ENCODE data around the gene LRRK1. TPM values are rescaled to one million over a fixed set of nuclear protein-coding genes. Genes with fewer than 3 reads are reported as not detected.

LRRK1 gene
- polyA plus RNA-seq, 1 of the 3 experiments (the other 2 are of a cell fraction): 6.9 TPM

DNA sequence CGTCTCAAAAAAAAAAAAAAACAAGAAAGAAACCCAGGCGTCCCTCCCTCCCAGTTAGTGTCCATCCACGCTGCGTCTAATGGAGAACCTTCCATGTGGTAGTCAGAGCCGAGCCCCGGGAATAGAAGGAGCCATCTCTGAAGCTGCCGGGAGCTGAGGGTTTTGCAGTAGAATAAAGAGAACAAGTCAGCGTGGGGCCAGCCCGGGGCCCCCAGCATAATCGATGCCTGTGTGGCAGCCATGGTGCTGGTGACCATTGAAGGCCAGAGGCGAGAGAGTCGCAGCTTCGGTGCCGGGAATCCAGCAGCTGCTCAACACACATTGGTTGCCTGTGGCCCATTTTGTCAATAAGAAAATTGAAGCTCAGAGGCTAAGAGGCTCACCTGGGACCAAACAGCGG, 181.0 kb downstream of the LRRK1 start:
- Histone ChIP-seq H3F3A (replicated peaks; ENCODE audit: insufficient read depth) (no peaks in the 10 kb centered on the region), H3K4me1 (ENCODE audit: control insufficient read depth in 1 of 2, insufficient read depth in 2 of 2, low read depth in 1 of 2, low read length in 1 of 2) (peaks cover 5 to 7% of the 10 kb centered on the region in 2 experiments; a peak in 2 of 4 replicates), H3K79me2 (ENCODE audit: insufficient read depth) (no peaks in the 10 kb centered on the region), H4K20me1 (ENCODE audit: insufficient read depth) (no peaks in the 10 kb centered on the region), H3K4me2 (no peak overlapping the region), H3K27ac (ENCODE audit: low read depth in 2 of 2, low read length in 1 of 2) (no peak overlapping the region; a peak in 1 of 4 replicates), H3K9me2 (no peaks in the 10 kb centered on the region), H3K4me3 (ENCODE audit: low read depth in 2 of 2, low read length in 1 of 2) (no peak overlapping the region), H3K27me3 (ENCODE audit: insufficient read depth) (no peaks in the 10 kb centered on the region), H2AFZ (ENCODE audit: low read depth) (no peak overlapping the region), H3K36me3 (replicated peaks in 1 of 2; ENCODE audit: control insufficient read depth in 1 of 2, insufficient read depth in 2 of 2, low read length in 1 of 2) (no peaks in the 10 kb centered on the region), H3K9me3 (no peaks in the 10 kb centered on the region), H3K9ac (no peak overlapping the region)
- 94% methylated on average over 14 of the region's 15 CpGs for WGBS (ENCODE audit: low lambda C conversion rate)
- DNase-seq: no peak
- ChIA-PET CTCF (interaction anchor here (0.8 to 2.4 kb wide), 3 partner anchors 10 to 91 kb away, joined by 3 to 8 read pairs (median 4); no protein-coding TSS in a partner anchor), POLR2A (no interaction called here)
- TF ChIP-seq YY1 (IDR thresholded peaks at IDR 0.05; ENCODE audit: low read depth) (no peak), FOXM1 (IDR thresholded peaks at IDR 0.05; ENCODE audit: low read depth) (no peak), GATA2 (CRISPR knock-in tag; IDR thresholded peaks at IDR 0.05) (no peak), POLR2AphosphoS5 (IDR thresholded peaks at IDR 0.05; ENCODE audit: low read depth, low read length) (no peak), TCF12 (IDR thresholded peaks at IDR 0.05) (no peak), FOSL2 (IDR thresholded peaks at IDR 0.05; ENCODE audit: borderline replicate concordance, low read depth) (no peak), NRF1 (IDR thresholded peaks at IDR 0.05; ENCODE audit: low read depth, low read length) (no peak), SIN3A (IDR thresholded peaks at IDR 0.05; ENCODE audit: borderline replicate concordance, low read depth, low read length) (no peak), MEF2A (IDR thresholded peaks at IDR 0.05; ENCODE audit: borderline replicate concordance, low read depth) (no peak)
- TF ChIP-seq, protein P1, sequence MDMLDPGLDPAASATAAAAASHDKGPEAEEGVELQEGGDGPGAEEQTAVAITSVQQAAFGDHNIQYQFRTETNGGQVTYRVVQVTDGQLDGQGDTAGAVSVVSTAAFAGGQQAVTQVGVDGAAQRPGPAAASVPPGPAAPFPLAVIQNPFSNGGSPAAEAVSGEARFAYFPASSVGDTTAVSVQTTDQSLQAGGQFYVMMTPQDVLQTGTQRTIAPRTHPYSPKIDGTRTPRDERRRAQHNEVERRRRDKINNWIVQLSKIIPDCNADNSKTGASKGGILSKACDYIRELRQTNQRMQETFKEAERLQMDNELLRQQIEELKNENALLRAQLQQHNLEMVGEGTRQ (IDR thresholded peaks at IDR 0.05; ENCODE audit: borderline replicate concordance, low read depth, low read length): no peak
- TF ChIP-seq, protein P2, sequence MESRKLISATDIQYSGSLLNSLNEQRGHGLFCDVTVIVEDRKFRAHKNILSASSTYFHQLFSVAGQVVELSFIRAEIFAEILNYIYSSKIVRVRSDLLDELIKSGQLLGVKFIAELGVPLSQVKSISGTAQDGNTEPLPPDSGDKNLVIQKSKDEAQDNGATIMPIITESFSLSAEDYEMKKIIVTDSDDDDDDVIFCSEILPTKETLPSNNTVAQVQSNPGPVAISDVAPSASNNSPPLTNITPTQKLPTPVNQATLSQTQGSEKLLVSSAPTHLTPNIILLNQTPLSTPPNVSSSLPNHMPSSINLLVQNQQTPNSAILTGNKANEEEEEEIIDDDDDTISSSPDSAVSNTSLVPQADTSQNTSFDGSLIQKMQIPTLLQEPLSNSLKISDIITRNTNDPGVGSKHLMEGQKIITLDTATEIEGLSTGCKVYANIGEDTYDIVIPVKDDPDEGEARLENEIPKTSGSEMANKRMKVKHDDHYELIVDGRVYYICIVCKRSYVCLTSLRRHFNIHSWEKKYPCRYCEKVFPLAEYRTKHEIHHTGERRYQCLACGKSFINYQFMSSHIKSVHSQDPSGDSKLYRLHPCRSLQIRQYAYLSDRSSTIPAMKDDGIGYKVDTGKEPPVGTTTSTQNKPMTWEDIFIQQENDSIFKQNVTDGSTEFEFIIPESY (IDR thresholded peaks at IDR 0.05; ENCODE audit: borderline replicate concordance, low read depth): no peak

DNA sequence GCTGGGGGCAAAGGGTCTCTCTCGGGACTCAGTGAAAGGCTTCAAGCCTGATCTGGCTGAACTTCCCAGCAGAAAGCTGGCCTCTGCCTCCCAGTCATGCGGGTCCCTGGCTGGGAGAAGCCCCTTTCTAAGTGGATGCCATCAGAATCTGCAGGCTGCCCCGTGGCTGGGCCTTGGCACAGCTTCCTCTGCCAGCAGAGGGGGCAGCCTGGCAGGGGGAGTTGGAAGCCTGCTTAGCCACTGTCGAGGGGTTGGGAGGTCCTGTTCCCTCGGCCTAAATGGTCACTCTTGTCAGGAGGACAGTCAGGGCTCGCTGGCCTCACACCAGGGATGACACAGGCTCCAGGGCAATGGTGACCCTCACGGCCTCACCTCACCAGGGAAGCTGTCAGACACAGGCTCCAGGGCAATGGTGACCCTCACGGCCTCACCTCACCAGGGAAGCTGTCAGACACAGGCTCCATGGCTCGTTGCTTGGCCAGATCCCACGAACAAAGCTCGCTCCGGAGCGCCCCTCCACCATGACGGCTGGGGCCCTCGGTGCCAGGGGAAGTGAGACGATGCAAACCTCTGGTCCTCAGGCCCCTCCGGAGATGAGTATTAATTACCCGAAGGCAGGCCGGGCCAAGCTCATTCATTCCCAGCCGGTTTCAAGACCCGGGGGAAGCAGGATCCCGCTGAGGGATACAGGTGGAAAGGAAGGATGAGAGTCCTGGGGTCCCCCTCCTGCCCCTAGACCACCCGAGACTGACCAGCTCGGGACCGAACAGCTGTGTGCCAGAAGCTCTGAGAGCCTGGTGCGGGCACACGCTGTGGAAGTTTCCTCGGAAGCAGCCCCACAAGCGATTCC, 181.7 kb downstream of the LRRK1 start:
- Histone ChIP-seq H3K4me1 (ENCODE audit: control insufficient read depth in 1 of 2, insufficient read depth in 2 of 2, low read depth in 1 of 2, low read length in 1 of 2) (peaks cover 10% of the 10 kb centered on the region in 2 experiments; a peak in 2 of 4 replicates), H3K27me3 (ENCODE audit: insufficient read depth) (no peaks in the 10 kb centered on the region), H3K9me2 (no peaks in the 10 kb centered on the region), H3K4me3 (ENCODE audit: low read depth in 2 of 2, low read length in 1 of 2) (no peak overlapping the region), H3K36me3 (replicated peaks in 1 of 2; ENCODE audit: control insufficient read depth in 1 of 2, insufficient read depth in 2 of 2, low read length in 1 of 2) (no peaks in the 10 kb centered on the region), H3F3A (replicated peaks; ENCODE audit: insufficient read depth) (no peaks in the 10 kb centered on the region), H3K9ac (no peak overlapping the region), H3K9me3 (no peaks in the 10 kb centered on the region), H3K27ac (ENCODE audit: low read depth in 2 of 2, low read length in 1 of 2) (no peak overlapping the region; a peak in 1 of 4 replicates), H3K79me2 (ENCODE audit: insufficient read depth) (no peaks in the 10 kb centered on the region), H2AFZ (ENCODE audit: low read depth) (no peak overlapping the region), H3K4me2 (no peak overlapping the region), H4K20me1 (ENCODE audit: insufficient read depth) (no peaks in the 10 kb centered on the region)
- WGBS (ENCODE audit: low lambda C conversion rate): 87% methylated on average over 15 of the region's 29 CpGs
- TF ChIP-seq NRF1 (IDR thresholded peaks at IDR 0.05; ENCODE audit: low read depth, low read length) (no peak), TCF12 (IDR thresholded peaks at IDR 0.05) (no peak), NFIC (IDR thresholded peaks at IDR 0.05; ENCODE audit: borderline replicate concordance) (no peak), FOXJ3 (CRISPR knock-in tag; IDR thresholded peaks at IDR 0.05) (no peak), FOSL2 (IDR thresholded peaks at IDR 0.05; ENCODE audit: borderline replicate concordance, low read depth) (no peak), MEF2A (IDR thresholded peaks at IDR 0.05; ENCODE audit: borderline replicate concordance, low read depth) (no peak), JUND (IDR thresholded peaks at IDR 0.05) (no peak)
- TF ChIP-seq, protein P3, sequence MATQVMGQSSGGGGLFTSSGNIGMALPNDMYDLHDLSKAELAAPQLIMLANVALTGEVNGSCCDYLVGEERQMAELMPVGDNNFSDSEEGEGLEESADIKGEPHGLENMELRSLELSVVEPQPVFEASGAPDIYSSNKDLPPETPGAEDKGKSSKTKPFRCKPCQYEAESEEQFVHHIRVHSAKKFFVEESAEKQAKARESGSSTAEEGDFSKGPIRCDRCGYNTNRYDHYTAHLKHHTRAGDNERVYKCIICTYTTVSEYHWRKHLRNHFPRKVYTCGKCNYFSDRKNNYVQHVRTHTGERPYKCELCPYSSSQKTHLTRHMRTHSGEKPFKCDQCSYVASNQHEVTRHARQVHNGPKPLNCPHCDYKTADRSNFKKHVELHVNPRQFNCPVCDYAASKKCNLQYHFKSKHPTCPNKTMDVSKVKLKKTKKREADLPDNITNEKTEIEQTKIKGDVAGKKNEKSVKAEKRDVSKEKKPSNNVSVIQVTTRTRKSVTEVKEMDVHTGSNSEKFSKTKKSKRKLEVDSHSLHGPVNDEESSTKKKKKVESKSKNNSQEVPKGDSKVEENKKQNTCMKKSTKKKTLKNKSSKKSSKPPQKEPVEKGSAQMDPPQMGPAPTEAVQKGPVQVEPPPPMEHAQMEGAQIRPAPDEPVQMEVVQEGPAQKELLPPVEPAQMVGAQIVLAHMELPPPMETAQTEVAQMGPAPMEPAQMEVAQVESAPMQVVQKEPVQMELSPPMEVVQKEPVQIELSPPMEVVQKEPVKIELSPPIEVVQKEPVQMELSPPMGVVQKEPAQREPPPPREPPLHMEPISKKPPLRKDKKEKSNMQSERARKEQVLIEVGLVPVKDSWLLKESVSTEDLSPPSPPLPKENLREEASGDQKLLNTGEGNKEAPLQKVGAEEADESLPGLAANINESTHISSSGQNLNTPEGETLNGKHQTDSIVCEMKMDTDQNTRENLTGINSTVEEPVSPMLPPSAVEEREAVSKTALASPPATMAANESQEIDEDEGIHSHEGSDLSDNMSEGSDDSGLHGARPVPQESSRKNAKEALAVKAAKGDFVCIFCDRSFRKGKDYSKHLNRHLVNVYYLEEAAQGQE (IDR thresholded peaks at IDR 0.05; ENCODE audit: low read depth, low read length): no peak
- TF ChIP-seq, protein P4, sequence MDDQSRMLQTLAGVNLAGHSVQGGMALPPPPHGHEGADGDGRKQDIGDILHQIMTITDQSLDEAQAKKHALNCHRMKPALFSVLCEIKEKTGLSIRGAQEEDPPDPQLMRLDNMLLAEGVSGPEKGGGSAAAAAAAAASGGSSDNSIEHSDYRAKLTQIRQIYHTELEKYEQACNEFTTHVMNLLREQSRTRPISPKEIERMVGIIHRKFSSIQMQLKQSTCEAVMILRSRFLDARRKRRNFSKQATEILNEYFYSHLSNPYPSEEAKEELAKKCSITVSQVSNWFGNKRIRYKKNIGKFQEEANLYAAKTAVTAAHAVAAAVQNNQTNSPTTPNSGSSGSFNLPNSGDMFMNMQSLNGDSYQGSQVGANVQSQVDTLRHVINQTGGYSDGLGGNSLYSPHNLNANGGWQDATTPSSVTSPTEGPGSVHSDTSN (IDR thresholded peaks at IDR 0.05): no peak
- ChIA-PET CTCF (interaction anchor here (0.8 to 2.4 kb wide), 6 partner anchors 11 to 158 kb away, joined by 3 to 8 read pairs (median 4); partner anchors contain the start of gene CHSY1), POLR2A (no interaction called here)
- DNase-seq: no peak
